Cardiac muscle cell (in vitro differentiated cells and primary cell): Measurements from ENCODE around the gene TEX26. TPM values are rescaled to one million over a fixed set of nuclear protein-coding genes. Genes with fewer than 3 reads are reported as not detected.

Experiments
- DNase-seq, 2 donors: peaks; one replicate each; pipeline versions ENCODE4 v3.0.0 to v3.0.0-alpha.2; 2010 to 2017; ENCODE audit warnings: low read depth in 1 of 2, low spot score in 1 of 2
- H3K27ac ChIP-seq: fragments of 200-600 bp; sonication (generic); 2 replicates; pipeline ENCODE4 v1.5.1; 2016
- H3K27me3 ChIP-seq: fragments of 200-600 bp; sonication (generic); 2 replicates; pipeline ENCODE4 v1.6.0; 2016; ENCODE audit warnings: control low read depth
- H3K36me3 ChIP-seq: fragments of 200-600 bp; sonication (generic); 2 replicates; pipeline ENCODE4 v1.5.1; 2016; ENCODE audit warnings: control low read depth
- H3K4me1 ChIP-seq: fragments of 200-600 bp; sonication (generic); 2 replicates; pipeline ENCODE4 v1.8.1; 2017; ENCODE audit warnings: low read depth, mild to moderate bottlenecking, mixed run types
- H3K4me3 ChIP-seq: fragments of 200-600 bp; sonication (generic); 2 replicates; pipeline ENCODE4 v1.5.1; 2016; ENCODE audit warnings: mild to moderate bottlenecking
- H3K9me3 ChIP-seq: fragments of 200-600 bp; sonication (generic); 2 replicates; pipeline ENCODE4 v1.5.1; 2017; ENCODE audit warnings: low read depth, mild to moderate bottlenecking, control low read depth
- polyA plus RNA-seq: library from polyadenylated mRNA; unstranded; fragments of >200 nt; fragmentation: Nextera tagmentation; extraction: Ambion mirVana; gene quantifications from 2 replicates; pipeline ENCODE4 v1.2.1, GENCODE V29; 2016
- total RNA-seq: library from RNA; depleted of rRNA; stranded (reverse); fragments of >200 nt; gene quantifications from 2 replicates; pipeline ENCODE4 v1.2.3, GENCODE V29; 2016
- TF ChIP-seq, protein P1 (sequence below): IDR thresholded peaks from 2 replicates; pipeline ENCODE4 v1.5.1; 2012; ENCODE audit warnings: low read depth, mild to moderate bottlenecking, low read length

Gene TEX26
- total and polyA plus RNA-seq, 2 experiments from 2014 or later, result not detected

DNA sequence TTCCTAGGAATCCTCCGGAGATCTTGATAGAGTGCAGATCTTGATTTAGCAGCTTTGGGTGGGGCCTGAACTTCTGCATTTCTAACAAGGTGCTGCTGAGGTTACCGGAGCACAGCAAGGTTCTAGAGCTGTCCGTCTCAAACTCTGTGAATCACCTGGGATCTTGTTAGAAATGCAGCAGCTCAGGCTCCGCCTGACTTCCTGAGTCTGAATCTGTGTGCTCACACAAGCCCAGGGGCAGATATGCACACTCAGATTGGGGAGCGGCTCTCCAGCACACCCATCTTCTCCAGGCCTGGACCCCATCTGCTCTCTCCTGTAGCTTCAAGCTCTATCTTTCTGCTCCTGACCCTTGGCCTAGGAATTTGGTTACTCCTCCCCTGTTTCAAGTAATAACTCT is 3.5 kb upstream of the TEX26 start:
- no peak overlapping the region for H3K27ac ChIP-seq
- peaks cover 26% of the 10 kb centered on the region for H3K27me3 ChIP-seq
- TF ChIP-seq, protein P1, sequence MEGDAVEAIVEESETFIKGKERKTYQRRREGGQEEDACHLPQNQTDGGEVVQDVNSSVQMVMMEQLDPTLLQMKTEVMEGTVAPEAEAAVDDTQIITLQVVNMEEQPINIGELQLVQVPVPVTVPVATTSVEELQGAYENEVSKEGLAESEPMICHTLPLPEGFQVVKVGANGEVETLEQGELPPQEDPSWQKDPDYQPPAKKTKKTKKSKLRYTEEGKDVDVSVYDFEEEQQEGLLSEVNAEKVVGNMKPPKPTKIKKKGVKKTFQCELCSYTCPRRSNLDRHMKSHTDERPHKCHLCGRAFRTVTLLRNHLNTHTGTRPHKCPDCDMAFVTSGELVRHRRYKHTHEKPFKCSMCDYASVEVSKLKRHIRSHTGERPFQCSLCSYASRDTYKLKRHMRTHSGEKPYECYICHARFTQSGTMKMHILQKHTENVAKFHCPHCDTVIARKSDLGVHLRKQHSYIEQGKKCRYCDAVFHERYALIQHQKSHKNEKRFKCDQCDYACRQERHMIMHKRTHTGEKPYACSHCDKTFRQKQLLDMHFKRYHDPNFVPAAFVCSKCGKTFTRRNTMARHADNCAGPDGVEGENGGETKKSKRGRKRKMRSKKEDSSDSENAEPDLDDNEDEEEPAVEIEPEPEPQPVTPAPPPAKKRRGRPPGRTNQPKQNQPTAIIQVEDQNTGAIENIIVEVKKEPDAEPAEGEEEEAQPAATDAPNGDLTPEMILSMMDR, result no peak
- no peaks in the 10 kb centered on the region for H3K4me1 ChIP-seq
- H3K4me3 ChIP-seq, result no peak overlapping the region
- DNase-seq, result no peak
- H3K36me3 ChIP-seq, result no peaks in the 10 kb centered on the region
- H3K9me3 ChIP-seq, result no peaks in the 10 kb centered on the region

DNA sequence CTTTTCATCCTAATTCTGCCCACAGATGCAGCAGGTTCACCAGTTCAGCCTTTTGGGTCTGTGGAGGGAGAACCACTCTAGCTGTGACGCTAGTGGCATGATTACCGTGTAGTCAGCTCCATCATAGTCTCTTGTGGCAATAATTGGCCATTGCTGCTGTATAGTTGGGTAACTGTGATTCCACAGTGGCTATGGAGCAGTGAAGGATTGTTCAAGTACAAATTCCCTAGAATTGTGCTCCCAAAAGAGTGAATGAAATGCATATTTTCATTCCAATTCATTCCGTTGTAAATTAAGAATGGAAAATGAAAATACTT is 856 bp downstream of the TEX26 start:
- no peak for DNase-seq
- Histone ChIP-seq H3K4me3 (no peak overlapping the region), H3K36me3 (no peaks in the 10 kb centered on the region), H3K27me3 (peaks cover 26% of the 10 kb centered on the region), H3K4me1 (no peaks in the 10 kb centered on the region), H3K9me3 (no peaks in the 10 kb centered on the region), H3K27ac (no peak overlapping the region)
- TF ChIP-seq, protein P1, result no peak

DNA sequence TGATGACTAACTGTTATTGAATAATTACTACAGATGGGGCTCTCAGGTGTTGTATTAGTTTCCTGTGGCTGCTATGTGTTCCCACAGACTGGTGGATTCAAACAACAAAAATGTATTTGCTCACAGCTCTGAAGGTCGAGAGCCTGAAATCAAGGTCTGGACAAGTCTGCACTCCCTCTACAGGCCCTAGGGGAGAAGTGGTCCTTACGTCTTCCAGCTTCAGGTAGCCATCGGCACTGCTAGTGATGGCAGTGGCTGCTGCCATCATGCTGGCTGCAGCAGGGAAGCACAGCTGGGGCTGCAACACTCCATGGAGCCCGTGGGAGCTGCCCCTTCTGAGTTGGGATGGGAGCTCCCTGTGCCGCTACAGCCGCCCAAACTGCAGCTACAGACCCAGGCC is 1.9 kb downstream of the TEX26 start:
- Histone ChIP-seq H3K36me3 (no peaks in the 10 kb centered on the region), H3K4me3 (no peak overlapping the region), H3K9me3 (no peaks in the 10 kb centered on the region), H3K27me3 (peaks cover 26% of the 10 kb centered on the region), H3K4me1 (no peaks in the 10 kb centered on the region), H3K27ac (no peak overlapping the region)
- peak in 1 of 2 donors; percentile 30 for DNase-seq
- TF ChIP-seq, protein P1, result no peak

DNA sequence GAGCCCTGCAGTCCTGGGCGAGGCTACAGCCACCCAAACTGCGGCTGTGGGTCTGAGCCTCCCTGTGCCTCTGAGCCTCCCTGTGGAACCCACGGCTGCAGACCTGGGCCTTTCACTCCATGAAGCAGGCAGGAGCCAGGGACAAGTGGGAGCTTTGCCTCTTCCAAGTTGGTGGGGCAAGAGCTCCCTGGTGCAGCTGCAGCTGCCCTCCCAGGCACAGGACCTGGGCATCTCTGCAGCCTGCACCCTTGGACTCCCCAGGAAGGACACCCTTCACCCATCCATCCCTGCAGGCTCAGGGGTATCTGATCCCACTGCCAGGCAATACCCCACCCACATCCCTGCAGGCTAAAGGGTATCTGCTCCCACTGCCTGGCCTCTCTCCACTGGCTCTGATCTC is 2.3 kb downstream of the TEX26 start:
- TF ChIP-seq, protein P1, result no peak
- H3K27me3 ChIP-seq, result peaks cover 26% of the 10 kb centered on the region
- no peaks in the 10 kb centered on the region for H3K36me3 ChIP-seq
- DNase-seq, result no peak
- no peak overlapping the region for H3K4me3 ChIP-seq
- no peaks in the 10 kb centered on the region for H3K9me3 ChIP-seq
- no peak overlapping the region for H3K27ac ChIP-seq
- no peaks in the 10 kb centered on the region for H3K4me1 ChIP-seq

DNA sequence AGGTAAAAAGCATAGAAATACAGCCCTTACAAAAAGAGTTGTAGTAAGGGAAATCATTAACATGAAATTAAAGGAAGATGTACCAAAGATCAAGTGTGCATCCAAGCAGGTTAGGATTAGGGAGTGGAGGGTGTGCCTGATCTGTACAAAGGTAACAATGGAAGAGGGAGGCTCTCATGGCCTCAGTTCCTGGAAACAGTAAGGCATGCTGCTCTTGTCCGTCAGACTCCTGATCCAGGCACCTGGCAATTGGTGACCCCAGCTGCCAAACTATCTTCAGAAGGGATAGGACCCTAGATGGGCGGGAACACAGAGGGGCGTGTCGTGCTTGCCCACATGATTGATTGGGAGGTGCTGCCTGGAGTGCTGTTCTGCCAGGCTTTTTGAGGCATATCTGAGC is 4.5 kb downstream of the TEX26 start:
- Histone ChIP-seq H3K36me3 (no peaks in the 10 kb centered on the region), H3K27me3 (peaks cover 16% of the 10 kb centered on the region), H3K9me3 (no peaks in the 10 kb centered on the region), H3K4me3 (no peak overlapping the region), H3K4me1 (no peaks in the 10 kb centered on the region), H3K27ac (no peak overlapping the region)
- DNase-seq, result no peak
- TF ChIP-seq, protein P1, result no peak

DNA sequence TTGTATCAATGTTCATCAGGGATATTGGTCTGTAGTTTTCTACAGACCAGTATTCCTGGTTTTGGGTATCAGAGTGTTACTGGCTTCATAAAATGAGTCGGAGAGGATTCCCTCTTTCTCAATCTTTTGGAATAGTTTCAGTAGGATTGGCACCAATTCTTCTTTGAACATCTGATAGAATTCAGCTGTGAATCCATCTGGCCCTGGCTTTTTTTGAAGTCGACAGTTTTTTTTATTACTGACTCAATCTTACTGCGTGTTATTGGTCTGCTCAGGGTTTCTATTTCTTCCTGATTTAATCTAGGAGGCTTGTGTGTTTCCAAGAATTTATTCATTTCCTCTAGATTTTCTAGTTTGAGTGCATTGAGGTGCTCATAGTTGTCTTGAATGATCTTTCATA is 11.4 kb downstream of the TEX26 start:
- Histone ChIP-seq H3K27ac (no peak overlapping the region), H3K4me1 (no peaks in the 10 kb centered on the region), H3K4me3 (no peak overlapping the region), H3K27me3 (no peaks in the 10 kb centered on the region), H3K9me3 (no peaks in the 10 kb centered on the region), H3K36me3 (no peaks in the 10 kb centered on the region)
- TF ChIP-seq, protein P1, result no peak
- DNase-seq, result no peak
